ENCODE results near the gene CCDC148. TPM values are rescaled to one million over a fixed set of nuclear protein-coding genes. Genes with fewer than 3 reads are reported as not detected.

The CCDC148 gene
- total RNA-seq, 1 experiment from 2014 or later = 2.1 TPM

DNA sequence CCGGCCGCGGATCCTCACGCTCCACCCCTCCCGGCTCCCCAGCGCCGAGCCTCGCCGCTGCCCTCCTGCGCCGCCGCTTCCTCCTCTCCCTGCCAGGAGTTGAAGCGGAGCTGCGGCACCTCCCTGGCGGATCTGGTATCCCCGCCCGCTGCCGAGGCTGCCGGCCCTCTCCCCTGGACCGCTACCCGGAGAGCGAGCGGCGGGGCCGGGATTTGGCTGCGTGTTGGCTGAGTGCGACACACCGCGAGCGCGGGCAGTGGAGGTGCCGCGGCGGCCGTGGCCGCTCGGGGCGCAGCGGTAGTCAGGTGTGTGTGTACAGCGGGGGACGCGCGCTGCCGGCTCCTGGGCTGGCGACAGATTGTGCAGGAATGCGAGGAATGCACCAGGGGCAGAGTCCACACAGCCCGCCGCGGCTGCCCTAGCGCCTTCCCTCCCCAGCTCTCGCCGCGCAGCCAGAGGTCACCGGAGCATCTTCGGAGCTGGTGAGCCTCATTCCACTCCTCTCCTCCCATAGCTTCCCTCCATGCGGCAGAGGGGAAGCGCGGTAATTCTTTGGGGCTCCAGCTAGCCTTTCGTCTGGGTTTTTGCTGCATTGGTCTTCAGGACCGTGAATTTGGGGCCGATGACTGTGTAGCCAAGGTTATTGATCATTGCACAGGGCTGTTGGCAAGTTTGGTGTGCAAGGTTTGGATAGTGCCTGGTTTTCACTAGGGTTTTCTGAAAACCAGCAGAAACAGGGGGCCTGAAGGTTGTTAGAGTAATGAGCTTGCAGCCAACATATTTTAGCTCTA is 1.5 kb upstream of the CCDC148 start (continued):
- TF ChIP-seq, protein P1, sequence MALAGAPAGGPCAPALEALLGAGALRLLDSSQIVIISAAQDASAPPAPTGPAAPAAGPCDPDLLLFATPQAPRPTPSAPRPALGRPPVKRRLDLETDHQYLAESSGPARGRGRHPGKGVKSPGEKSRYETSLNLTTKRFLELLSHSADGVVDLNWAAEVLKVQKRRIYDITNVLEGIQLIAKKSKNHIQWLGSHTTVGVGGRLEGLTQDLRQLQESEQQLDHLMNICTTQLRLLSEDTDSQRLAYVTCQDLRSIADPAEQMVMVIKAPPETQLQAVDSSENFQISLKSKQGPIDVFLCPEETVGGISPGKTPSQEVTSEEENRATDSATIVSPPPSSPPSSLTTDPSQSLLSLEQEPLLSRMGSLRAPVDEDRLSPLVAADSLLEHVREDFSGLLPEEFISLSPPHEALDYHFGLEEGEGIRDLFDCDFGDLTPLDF (CRISPR knock-in tag; IDR thresholded peaks at IDR 0.05) = no peak
- TF ChIP-seq, protein P2, sequence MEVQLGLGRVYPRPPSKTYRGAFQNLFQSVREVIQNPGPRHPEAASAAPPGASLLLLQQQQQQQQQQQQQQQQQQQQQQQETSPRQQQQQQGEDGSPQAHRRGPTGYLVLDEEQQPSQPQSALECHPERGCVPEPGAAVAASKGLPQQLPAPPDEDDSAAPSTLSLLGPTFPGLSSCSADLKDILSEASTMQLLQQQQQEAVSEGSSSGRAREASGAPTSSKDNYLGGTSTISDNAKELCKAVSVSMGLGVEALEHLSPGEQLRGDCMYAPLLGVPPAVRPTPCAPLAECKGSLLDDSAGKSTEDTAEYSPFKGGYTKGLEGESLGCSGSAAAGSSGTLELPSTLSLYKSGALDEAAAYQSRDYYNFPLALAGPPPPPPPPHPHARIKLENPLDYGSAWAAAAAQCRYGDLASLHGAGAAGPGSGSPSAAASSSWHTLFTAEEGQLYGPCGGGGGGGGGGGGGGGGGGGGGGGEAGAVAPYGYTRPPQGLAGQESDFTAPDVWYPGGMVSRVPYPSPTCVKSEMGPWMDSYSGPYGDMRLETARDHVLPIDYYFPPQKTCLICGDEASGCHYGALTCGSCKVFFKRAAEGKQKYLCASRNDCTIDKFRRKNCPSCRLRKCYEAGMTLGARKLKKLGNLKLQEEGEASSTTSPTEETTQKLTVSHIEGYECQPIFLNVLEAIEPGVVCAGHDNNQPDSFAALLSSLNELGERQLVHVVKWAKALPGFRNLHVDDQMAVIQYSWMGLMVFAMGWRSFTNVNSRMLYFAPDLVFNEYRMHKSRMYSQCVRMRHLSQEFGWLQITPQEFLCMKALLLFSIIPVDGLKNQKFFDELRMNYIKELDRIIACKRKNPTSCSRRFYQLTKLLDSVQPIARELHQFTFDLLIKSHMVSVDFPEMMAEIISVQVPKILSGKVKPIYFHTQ (CRISPR knock-in tag; IDR thresholded peaks at IDR 0.05) = 0 out of 2 replicates have a peak, but pooled peaks have one; percentile 3
- peak; percentile 83 for TF ChIP-seq GABPB1 (CRISPR knock-in tag; IDR thresholded peaks at IDR 0.05)
- TF ChIP-seq, protein P3, sequence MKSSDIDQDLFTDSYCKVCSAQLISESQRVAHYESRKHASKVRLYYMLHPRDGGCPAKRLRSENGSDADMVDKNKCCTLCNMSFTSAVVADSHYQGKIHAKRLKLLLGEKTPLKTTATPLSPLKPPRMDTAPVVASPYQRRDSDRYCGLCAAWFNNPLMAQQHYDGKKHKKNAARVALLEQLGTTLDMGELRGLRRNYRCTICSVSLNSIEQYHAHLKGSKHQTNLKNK (CRISPR knock-in tag; IDR thresholded peaks at IDR 0.05) = no peak
- TF ChIP-seq, protein P4, sequence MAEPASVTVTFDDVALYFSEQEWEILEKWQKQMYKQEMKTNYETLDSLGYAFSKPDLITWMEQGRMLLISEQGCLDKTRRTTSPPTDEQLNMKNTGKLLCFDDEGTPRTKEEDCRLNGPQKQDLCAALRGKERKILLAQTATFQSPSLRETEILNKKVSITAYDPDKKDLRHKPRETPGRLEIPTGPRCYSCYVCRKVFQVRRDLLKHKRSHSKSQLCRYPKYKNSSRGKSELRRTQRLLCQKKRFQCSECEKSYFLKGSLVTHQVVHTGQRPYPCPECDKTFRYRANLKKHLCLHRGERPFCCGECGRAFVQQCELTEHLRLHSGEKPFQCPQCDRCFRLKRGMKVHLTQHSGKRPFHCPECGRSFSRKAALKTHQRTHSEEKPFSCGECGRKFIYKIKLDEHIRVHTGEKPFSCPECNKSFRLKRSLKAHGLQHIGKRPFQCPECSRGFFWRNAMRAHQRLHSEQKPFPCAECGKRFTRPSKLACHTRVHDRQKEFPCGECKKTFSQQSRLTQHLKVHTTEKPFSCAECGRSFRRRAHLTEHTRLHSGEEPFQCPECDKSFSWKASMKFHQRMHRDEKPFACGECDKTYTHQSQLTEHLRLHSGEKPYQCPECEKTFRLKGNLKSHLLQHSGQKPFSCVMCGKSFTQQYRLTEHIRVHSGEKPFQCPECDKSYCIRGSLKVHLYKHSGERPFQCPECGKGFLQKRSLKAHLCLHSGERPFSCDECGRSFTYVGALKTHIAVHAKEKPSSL (CRISPR knock-in tag; conservative IDR thresholded peaks at IDR 0.05) = no peak
- TF ChIP-seq, protein P5, sequence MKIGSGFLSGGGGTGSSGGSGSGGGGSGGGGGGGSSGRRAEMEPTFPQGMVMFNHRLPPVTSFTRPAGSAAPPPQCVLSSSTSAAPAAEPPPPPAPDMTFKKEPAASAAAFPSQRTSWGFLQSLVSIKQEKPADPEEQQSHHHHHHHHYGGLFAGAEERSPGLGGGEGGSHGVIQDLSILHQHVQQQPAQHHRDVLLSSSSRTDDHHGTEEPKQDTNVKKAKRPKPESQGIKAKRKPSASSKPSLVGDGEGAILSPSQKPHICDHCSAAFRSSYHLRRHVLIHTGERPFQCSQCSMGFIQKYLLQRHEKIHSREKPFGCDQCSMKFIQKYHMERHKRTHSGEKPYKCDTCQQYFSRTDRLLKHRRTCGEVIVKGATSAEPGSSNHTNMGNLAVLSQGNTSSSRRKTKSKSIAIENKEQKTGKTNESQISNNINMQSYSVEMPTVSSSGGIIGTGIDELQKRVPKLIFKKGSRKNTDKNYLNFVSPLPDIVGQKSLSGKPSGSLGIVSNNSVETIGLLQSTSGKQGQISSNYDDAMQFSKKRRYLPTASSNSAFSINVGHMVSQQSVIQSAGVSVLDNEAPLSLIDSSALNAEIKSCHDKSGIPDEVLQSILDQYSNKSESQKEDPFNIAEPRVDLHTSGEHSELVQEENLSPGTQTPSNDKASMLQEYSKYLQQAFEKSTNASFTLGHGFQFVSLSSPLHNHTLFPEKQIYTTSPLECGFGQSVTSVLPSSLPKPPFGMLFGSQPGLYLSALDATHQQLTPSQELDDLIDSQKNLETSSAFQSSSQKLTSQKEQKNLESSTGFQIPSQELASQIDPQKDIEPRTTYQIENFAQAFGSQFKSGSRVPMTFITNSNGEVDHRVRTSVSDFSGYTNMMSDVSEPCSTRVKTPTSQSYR (CRISPR knock-in tag; IDR thresholded peaks at IDR 0.05) = no peak
- TF ChIP-seq, protein P6, sequence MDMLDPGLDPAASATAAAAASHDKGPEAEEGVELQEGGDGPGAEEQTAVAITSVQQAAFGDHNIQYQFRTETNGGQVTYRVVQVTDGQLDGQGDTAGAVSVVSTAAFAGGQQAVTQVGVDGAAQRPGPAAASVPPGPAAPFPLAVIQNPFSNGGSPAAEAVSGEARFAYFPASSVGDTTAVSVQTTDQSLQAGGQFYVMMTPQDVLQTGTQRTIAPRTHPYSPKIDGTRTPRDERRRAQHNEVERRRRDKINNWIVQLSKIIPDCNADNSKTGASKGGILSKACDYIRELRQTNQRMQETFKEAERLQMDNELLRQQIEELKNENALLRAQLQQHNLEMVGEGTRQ (CRISPR knock-in tag; IDR thresholded peaks at IDR 0.05) = no peak
- TF ChIP-seq, protein P7, sequence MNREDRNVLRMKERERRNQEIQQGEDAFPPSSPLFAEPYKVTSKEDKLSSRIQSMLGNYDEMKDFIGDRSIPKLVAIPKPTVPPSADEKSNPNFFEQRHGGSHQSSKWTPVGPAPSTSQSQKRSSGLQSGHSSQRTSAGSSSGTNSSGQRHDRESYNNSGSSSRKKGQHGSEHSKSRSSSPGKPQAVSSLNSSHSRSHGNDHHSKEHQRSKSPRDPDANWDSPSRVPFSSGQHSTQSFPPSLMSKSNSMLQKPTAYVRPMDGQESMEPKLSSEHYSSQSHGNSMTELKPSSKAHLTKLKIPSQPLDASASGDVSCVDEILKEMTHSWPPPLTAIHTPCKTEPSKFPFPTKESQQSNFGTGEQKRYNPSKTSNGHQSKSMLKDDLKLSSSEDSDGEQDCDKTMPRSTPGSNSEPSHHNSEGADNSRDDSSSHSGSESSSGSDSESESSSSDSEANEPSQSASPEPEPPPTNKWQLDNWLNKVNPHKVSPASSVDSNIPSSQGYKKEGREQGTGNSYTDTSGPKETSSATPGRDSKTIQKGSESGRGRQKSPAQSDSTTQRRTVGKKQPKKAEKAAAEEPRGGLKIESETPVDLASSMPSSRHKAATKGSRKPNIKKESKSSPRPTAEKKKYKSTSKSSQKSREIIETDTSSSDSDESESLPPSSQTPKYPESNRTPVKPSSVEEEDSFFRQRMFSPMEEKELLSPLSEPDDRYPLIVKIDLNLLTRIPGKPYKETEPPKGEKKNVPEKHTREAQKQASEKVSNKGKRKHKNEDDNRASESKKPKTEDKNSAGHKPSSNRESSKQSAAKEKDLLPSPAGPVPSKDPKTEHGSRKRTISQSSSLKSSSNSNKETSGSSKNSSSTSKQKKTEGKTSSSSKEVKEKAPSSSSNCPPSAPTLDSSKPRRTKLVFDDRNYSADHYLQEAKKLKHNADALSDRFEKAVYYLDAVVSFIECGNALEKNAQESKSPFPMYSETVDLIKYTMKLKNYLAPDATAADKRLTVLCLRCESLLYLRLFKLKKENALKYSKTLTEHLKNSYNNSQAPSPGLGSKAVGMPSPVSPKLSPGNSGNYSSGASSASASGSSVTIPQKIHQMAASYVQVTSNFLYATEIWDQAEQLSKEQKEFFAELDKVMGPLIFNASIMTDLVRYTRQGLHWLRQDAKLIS (CRISPR knock-in tag; IDR thresholded peaks at IDR 0.05; ENCODE audit: borderline replicate concordance) = no peak
- TF ChIP-seq, protein P8, sequence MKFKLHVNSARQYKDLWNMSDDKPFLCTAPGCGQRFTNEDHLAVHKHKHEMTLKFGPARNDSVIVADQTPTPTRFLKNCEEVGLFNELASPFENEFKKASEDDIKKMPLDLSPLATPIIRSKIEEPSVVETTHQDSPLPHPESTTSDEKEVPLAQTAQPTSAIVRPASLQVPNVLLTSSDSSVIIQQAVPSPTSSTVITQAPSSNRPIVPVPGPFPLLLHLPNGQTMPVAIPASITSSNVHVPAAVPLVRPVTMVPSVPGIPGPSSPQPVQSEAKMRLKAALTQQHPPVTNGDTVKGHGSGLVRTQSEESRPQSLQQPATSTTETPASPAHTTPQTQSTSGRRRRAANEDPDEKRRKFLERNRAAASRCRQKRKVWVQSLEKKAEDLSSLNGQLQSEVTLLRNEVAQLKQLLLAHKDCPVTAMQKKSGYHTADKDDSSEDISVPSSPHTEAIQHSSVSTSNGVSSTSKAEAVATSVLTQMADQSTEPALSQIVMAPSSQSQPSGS (CRISPR knock-in tag; IDR thresholded peaks at IDR 0.05; ENCODE audit: borderline replicate concordance, low read depth) = no peak
- TF ChIP-seq, protein P9, sequence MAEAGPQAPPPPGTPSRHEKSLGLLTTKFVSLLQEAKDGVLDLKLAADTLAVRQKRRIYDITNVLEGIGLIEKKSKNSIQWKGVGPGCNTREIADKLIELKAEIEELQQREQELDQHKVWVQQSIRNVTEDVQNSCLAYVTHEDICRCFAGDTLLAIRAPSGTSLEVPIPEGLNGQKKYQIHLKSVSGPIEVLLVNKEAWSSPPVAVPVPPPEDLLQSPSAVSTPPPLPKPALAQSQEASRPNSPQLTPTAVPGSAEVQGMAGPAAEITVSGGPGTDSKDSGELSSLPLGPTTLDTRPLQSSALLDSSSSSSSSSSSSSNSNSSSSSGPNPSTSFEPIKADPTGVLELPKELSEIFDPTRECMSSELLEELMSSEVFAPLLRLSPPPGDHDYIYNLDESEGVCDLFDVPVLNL (CRISPR knock-in tag; IDR thresholded peaks at IDR 0.05; ENCODE audit: borderline replicate concordance, low read depth) = no peak; the same call in 1 of the 2 replicates
- TF ChIP-seq, protein P10, sequence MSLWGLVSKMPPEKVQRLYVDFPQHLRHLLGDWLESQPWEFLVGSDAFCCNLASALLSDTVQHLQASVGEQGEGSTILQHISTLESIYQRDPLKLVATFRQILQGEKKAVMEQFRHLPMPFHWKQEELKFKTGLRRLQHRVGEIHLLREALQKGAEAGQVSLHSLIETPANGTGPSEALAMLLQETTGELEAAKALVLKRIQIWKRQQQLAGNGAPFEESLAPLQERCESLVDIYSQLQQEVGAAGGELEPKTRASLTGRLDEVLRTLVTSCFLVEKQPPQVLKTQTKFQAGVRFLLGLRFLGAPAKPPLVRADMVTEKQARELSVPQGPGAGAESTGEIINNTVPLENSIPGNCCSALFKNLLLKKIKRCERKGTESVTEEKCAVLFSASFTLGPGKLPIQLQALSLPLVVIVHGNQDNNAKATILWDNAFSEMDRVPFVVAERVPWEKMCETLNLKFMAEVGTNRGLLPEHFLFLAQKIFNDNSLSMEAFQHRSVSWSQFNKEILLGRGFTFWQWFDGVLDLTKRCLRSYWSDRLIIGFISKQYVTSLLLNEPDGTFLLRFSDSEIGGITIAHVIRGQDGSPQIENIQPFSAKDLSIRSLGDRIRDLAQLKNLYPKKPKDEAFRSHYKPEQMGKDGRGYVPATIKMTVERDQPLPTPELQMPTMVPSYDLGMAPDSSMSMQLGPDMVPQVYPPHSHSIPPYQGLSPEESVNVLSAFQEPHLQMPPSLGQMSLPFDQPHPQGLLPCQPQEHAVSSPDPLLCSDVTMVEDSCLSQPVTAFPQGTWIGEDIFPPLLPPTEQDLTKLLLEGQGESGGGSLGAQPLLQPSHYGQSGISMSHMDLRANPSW (CRISPR knock-in tag; conservative IDR thresholded peaks at IDR 0.05; ENCODE audit: low read depth) = no peak
- TF ChIP-seq ZNF121 (CRISPR knock-in tag; IDR thresholded peaks at IDR 0.05) = no peak
- peak; percentile 45 for TF ChIP-seq CREM (CRISPR knock-in tag; IDR thresholded peaks at IDR 0.05)
- no peak for TF ChIP-seq GTF2I (CRISPR knock-in tag; conservative IDR thresholded peaks at IDR 0.05)
- TF ChIP-seq TEAD1 (CRISPR knock-in tag; IDR thresholded peaks at IDR 0.05) = peak; percentile 100
- TF ChIP-seq NR3C1 (CRISPR knock-in tag; conservative IDR thresholded peaks at IDR 0.05; ENCODE audit: low read depth) = no peak
